Measurements from ENCODE around the gene TFEB. TPM values are rescaled to one million over a fixed set of nuclear protein-coding genes. Genes with fewer than 3 reads are reported as not detected.

The TFEB gene
- total and polyA plus RNA-seq, 9 donors: 2.8 to 14.9 (median 8.8) TPM

DNA sequence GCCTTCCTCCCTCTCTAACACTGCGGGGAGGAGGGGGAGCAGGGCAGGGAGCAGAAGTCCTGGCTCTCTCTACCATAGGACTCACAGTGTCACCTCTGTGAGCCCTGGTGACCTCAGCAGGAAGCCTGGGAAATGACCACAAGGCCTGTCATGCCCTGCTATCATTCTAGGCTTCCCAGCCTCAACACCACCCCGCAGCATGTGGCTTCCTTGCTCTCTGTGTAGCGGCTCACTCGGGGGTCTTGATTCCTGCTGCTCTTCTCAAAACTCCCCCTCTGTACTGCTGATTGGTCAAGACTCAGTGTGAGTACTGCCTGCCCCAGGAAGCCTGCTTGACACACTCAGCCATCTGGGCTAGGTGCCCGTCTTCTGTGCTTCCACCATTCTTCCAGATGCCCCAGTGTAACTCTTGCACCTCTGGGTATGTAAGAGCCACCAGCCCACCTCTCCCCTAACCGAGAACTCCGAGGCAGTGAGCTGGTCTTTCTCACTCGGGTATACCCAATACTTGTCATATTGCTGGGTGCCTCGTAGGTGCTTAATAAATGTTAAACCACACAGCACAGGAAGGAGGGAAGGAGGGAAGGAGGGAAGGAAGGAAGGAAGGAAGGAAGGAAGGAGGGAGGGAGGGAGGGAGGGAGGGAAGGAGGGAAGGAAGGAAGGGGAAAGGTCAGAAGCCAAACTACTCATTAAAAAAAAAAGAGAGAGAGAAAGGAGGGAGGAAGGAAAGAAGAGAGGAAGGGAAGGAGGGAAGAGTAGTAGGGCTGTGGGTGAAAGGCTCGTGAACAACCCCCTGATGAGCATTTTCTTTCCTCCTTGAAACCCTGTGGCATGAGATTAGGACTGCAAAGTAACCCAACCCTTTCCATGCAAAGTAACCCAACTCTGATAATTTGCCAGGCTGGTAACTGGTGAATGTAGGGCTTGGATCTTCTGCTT is 92.2 kb downstream of the TFEB start:
- intact Hi-C loops (cut with DNase I): no loop called here
- Histone ChIP-seq H3K27me3 (no peaks in the 10 kb centered on the region), H3K27ac (no peak overlapping the region), H3K9me3 (no peaks in the 10 kb centered on the region), H3K36me3 (no peaks in the 10 kb centered on the region), H3K4me1 (ENCODE audit: insufficient read depth) (peaks cover 5% of the 10 kb centered on the region), H3K4me3 (no peak overlapping the region)
- no peak for TF ChIP-seq EP300 (IDR thresholded peaks at IDR 0.05)
- TF ChIP-seq, protein P1, sequence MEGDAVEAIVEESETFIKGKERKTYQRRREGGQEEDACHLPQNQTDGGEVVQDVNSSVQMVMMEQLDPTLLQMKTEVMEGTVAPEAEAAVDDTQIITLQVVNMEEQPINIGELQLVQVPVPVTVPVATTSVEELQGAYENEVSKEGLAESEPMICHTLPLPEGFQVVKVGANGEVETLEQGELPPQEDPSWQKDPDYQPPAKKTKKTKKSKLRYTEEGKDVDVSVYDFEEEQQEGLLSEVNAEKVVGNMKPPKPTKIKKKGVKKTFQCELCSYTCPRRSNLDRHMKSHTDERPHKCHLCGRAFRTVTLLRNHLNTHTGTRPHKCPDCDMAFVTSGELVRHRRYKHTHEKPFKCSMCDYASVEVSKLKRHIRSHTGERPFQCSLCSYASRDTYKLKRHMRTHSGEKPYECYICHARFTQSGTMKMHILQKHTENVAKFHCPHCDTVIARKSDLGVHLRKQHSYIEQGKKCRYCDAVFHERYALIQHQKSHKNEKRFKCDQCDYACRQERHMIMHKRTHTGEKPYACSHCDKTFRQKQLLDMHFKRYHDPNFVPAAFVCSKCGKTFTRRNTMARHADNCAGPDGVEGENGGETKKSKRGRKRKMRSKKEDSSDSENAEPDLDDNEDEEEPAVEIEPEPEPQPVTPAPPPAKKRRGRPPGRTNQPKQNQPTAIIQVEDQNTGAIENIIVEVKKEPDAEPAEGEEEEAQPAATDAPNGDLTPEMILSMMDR (IDR thresholded peaks at IDR 0.05): no peak
- no peak for TF ChIP-seq POLR2A (IDR thresholded peaks at IDR 0.05)
- no peak for DNase-seq
- WGBS, 3 donors: 76 to 87% (median 81%) methylated on average over 10 of the region's 10 CpGs

DNA sequence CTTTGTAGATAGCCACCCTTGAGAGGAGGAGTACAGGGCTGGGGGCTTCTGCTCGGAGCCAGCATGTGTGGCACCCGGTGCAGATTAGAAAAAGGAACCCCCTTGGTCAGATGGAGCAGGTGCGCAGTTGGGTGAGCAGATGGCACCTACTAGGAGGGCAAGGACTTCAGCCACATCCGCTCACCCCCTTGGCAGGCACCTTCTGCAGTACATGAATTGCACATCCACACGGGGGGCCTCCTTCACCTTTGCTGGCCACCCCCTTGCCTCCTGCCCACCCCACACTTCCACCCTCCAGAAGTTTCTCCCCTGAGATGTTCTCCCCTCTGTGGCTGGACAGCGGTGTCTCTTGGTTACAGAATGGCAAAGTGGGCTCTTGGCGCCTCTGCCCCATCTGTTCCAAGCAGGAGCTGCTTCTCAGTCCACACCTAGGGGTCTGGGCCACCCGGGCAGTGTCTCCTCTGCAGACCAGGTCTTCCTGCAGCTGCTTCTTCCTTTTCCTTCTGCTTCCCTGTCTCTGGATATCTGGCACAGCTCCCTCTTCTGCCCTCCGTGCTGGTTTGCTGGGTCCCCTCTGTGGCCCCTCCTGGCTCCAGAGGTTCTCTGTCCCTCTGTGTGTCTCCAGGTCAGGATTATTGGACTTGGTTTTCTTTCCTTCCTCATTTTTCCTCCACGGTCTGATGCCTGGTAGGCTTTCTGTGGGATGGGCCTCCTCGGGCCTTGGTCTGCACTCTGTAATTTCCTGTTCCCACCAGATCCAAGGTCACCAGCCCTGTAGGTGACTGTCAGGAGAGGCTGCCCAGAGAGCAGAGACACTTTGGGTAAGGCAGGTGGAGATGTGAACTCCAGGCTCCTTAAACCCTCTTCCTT is 93.1 kb downstream of the TFEB start:
- Histone ChIP-seq H3K9me3 (no peaks in the 10 kb centered on the region), H3K36me3 (no peaks in the 10 kb centered on the region), H3K27me3 (no peaks in the 10 kb centered on the region), H3K4me1 (ENCODE audit: insufficient read depth) (peaks cover 5% of the 10 kb centered on the region), H3K27ac (no peak overlapping the region), H3K4me3 (no peak overlapping the region)
- no peak for TF ChIP-seq POLR2A (IDR thresholded peaks at IDR 0.05)
- TF ChIP-seq, protein P1 (IDR thresholded peaks at IDR 0.05): no peak
- no peak for TF ChIP-seq EP300 (IDR thresholded peaks at IDR 0.05)
- intact Hi-C loops (cut with DNase I): no loop called here
- WGBS, 3 donors: 69 to 75% (median 71%) methylated on average over 11 of the region's 11 CpGs
- no peak for DNase-seq

DNA sequence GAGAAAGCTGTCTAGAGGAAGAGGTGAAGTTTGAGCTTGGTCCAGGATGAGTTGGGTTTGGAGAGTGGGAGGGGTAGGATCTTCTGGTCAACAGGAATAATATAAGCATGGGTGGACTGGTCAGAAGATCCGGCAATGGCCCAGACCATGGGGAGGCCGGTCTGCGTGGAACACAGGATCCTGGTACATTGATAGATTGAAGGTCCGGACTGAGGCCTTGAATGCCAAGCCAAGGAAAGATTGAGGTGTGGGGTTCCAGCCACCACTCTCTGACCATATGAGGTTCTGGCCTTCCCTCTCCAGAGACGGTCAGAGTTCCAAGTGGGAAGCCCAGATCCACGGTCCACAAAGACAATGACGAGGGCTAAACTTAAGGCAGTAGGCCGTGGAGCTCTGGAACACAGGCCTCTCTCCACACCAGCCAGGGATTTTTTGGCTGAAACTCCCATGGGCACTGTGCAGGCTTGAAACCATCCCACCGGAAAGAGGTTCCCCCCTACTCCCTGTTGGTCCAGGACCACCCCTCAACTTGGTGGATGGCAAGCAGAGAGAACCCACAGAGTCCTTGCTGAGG is 94.0 kb downstream of the TFEB start:
- TF ChIP-seq EP300 (IDR thresholded peaks at IDR 0.05) (no peak), POLR2A (IDR thresholded peaks at IDR 0.05) (no peak)
- TF ChIP-seq, protein P1 (IDR thresholded peaks at IDR 0.05): no peak
- WGBS, 3 donors: 87 to 97% (median 95%) methylated on average over 9 of the region's 9 CpGs
- Histone ChIP-seq H3K36me3 (no peaks in the 10 kb centered on the region), H3K27ac (no peak overlapping the region), H3K4me1 (ENCODE audit: insufficient read depth) (peaks cover 3% of the 10 kb centered on the region), H3K4me3 (no peak overlapping the region), H3K9me3 (no peaks in the 10 kb centered on the region), H3K27me3 (no peaks in the 10 kb centered on the region)
- intact Hi-C loops (cut with DNase I): no loop called here
- no peak for DNase-seq

DNA sequence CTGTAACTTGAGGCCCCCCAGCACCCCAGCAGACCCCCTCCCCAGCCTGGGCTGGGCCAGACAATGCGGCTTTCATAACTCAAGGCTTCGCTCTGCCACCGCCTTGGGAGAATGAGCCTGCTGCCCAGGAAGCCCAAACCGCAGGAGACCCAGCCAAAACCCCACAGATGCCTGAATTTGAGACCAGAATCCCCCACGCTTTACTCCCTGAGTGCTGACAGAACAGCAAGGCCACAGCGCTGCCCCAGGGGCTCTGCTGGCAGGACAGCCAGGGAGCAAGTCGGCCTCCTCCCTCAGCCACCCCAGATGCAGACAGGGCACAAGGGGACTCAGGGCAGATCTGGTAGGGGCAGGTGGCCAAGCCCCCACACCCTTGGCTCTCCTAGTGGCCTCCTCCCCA is 95.0 kb downstream of the TFEB start:
- no peak overlapping the region for H3K4me3 ChIP-seq
- TF ChIP-seq EP300 (IDR thresholded peaks at IDR 0.05): no peak
- TF ChIP-seq, protein P1 (IDR thresholded peaks at IDR 0.05): no peak
- no peak for TF ChIP-seq POLR2A (IDR thresholded peaks at IDR 0.05)
- no peaks in the 10 kb centered on the region for H3K27me3 ChIP-seq
- intact Hi-C loops (cut with DNase I): no loop called here
- H3K4me1 ChIP-seq (ENCODE audit: insufficient read depth): peaks cover 3% of the 10 kb centered on the region
- no peaks in the 10 kb centered on the region for H3K9me3 ChIP-seq
- no peak overlapping the region for H3K27ac ChIP-seq
- WGBS, 3 donors: 65 to 90% (median 86%) methylated on average over 7 of the region's 7 CpGs
- DNase-seq: no peak
- H3K36me3 ChIP-seq: no peaks in the 10 kb centered on the region

Measured in ovary (tissue), 9 donors.